HepG2 (cell line): ENCODE measurements around the gene OCSTAMP. TPM values are rescaled to one million over a fixed set of nuclear protein-coding genes. Genes with fewer than 3 reads are reported as not detected.

Source experiments
- ATAC-seq: fragments of 200-7000 bp; cut with Tn5 transposase; 3 replicates; pipeline ENCODE4 v1.9.1; 2020; ENCODE audit warnings: mild to moderate bottlenecking, moderate library complexity
- BruUV-seq: library from RNA; stranded (reverse); fragments of 400-500 nt; replicated peaks from 2 replicates; lab custom pipeline; 2021; lab: Mats Ljungman, UMichigan
- CTCF ChIA-PET: fragments of 300-600 bp; formaldehyde crosslinking; extraction: SDS; loops from one replicate; lab custom pipeline; 2021; ENCODE audit warnings: low total read pairs, inconsistent platforms, low intra/inter-chr PET ratio; lab: Yijun Ruan, JAX
- POLR2A ChIA-PET: fragments of 350-600 bp; sonication (Branson Sonifier 250); formaldehyde crosslinking; loops from one replicate; lab custom pipeline; 2020; ENCODE audit warnings: antibody characterized with exemption, inconsistent platforms; lab: Yijun Ruan, JAX
- DNase-seq: peaks from one replicate; pipeline ENCODE4 v3.0.0-alpha.2; 2015; ENCODE audit warnings: low spot score
- FAIRE-seq: peaks from 3 replicates; lab custom pipeline; 2011; peaks lifted over from hg19 to GRCh38; lab: Jason Lieb, UNC
- H2AFZ ChIP-seq: one replicate; pipeline ENCODE4 v1.6.1; 2011; ENCODE audit warnings: low read length, inconsistent platforms
- H3K27ac ChIP-seq: fragments of 300-600 bp; 3 replicates; pipeline ENCODE4 v1.8.0; 2011; ENCODE audit warnings: mixed run types, mild to moderate bottlenecking, mixed read lengths, low read length, inconsistent platforms; ENCODE audit not compliant: insufficient read depth; ENCODE audit errors: extremely low read length
- H3K27me3 ChIP-seq, 2 experiments: fragments of 200-600 bp in 1 of 2; 2 replicates in 1 of 2; 3 replicates in 1 of 2; pipeline versions ENCODE4 v1.6.0 to v1.8.0; 2011; ENCODE audit warnings: low read length in 2 of 2, mild to moderate bottlenecking in 2 of 2, moderate library complexity in 2 of 2, inconsistent platforms in 1 of 2; ENCODE audit not compliant: insufficient read depth in 2 of 2, control insufficient read depth in 1 of 2
- H3K36me3 ChIP-seq, 2 experiments: fragments of 200-600 bp in 1 of 2; replicated peaks in 1 of 2; 2 replicates in 1 of 2; 3 replicates in 1 of 2; pipeline versions ENCODE4 v1.5.1 to v1.8.0; 2011; ENCODE audit warnings: low read length in 2 of 2, inconsistent platforms in 1 of 2; ENCODE audit not compliant: insufficient read depth in 2 of 2, control insufficient read depth in 1 of 2
- H3K4me1 ChIP-seq: 2 replicates; pipeline ENCODE4 v1.5.1; 2012; ENCODE audit warnings: low read length, inconsistent platforms; ENCODE audit not compliant: insufficient read depth
- H3K4me2 ChIP-seq: 2 replicates; pipeline ENCODE4 v1.6.0; 2011; ENCODE audit warnings: low read depth, low read length, inconsistent platforms
- H3K4me3 ChIP-seq, 3 experiments: fragments of 200-600 bp in 1 of 3; sonication (generic), shearing (Covaris generic) in 1 of 3; replicated peaks in 1 of 3; 2 replicates each; pipeline ENCODE4 v1.5.1; 2011 to 2016; ENCODE audit warnings: low read length in 3 of 3, inconsistent platforms in 2 of 3, low read depth in 2 of 3, mild to moderate bottlenecking in 2 of 3, control low read depth in 1 of 3, mixed read lengths in 1 of 3; ENCODE audit not compliant: insufficient read depth in 1 of 3
- H3K79me2 ChIP-seq: one replicate; pipeline ENCODE4 v1.6.1; 2011; ENCODE audit warnings: low read length, inconsistent platforms; ENCODE audit not compliant: insufficient read depth
- H3K9ac ChIP-seq: 2 replicates; pipeline ENCODE4 v1.6.0; 2011; ENCODE audit warnings: mild to moderate bottlenecking, low read depth, low read length, inconsistent platforms; ENCODE audit not compliant: insufficient read depth
- H3K9me3 ChIP-seq: 2 replicates; pipeline ENCODE4 v1.5.1; 2012; ENCODE audit warnings: mild to moderate bottlenecking, low read length
- H4K20me1 ChIP-seq: 2 replicates; pipeline ENCODE4 v1.6.0; 2011; ENCODE audit warnings: inconsistent platforms, mild to moderate bottlenecking, low read length, moderate library complexity; ENCODE audit not compliant: insufficient read depth
- DNMT3B ChIP-seq: conservative IDR thresholded peaks from 2 replicates; pipeline ENCODE4 v1.6.1; 2016; ENCODE audit warnings: missing biosample characterization, control low read depth
- DZIP1 ChIP-seq: sonication (generic); formaldehyde crosslinking; IDR thresholded peaks from 2 replicates; pipeline ENCODE4 v1.5.0; 2020; ENCODE audit warnings: mild to moderate bottlenecking, missing genetic modification reagents
- HNF4G ChIP-seq, 2 experiments: sonication (generic) in 1 of 2; formaldehyde crosslinking in 1 of 2; IDR thresholded peaks; 2 replicates each; pipeline versions ENCODE4 v1.4.0 to v1.6.1; 2011 to 2020; ENCODE audit warnings: borderline replicate concordance in 2 of 2, low read depth in 2 of 2, mild to moderate bottlenecking in 2 of 2, low read length in 1 of 2, missing genetic modification reagents in 1 of 2, moderate library complexity in 1 of 2
- PCBP1 ChIP-seq: fragments of 200-400 bp; formaldehyde crosslinking; IDR thresholded peaks from 2 replicates; pipeline ENCODE4 v1.6.1; 2017; ENCODE audit warnings: mild to moderate bottlenecking, low read depth, low read length, borderline replicate concordance
- RAD21 ChIP-seq: fragments of 450-650 bp; formaldehyde crosslinking; IDR thresholded peaks from 2 replicates; pipeline ENCODE4 v1.5.0; 2020; ENCODE audit warnings: mild to moderate bottlenecking
- RNF2 ChIP-seq: fragments of 450-650 bp; conservative IDR thresholded peaks from 2 replicates; pipeline ENCODE4 v1.6.1; 2016; ENCODE audit warnings: low read depth
- RXRA ChIP-seq: sonication (generic); formaldehyde crosslinking; IDR thresholded peaks from 2 replicates; pipeline ENCODE4 v1.5.1; 2020; ENCODE audit warnings: missing genetic modification reagents
- ZBTB26 ChIP-seq: IDR thresholded peaks from 2 replicates; pipeline ENCODE4 v1.6.1; 2016; ENCODE audit warnings: missing compliant biosample characterization, missing genetic modification reagents, borderline replicate concordance
- ZNF350 ChIP-seq: sonication (generic); formaldehyde crosslinking; IDR thresholded peaks from 2 replicates; pipeline ENCODE4 v1.4.0; 2020; ENCODE audit warnings: mild to moderate bottlenecking, low read depth, missing genetic modification reagents, borderline replicate concordance
- ZNF383 ChIP-seq: sonication (generic); formaldehyde crosslinking; IDR thresholded peaks from 2 replicates; pipeline ENCODE4 v1.4.0; 2020; ENCODE audit warnings: missing genetic modification reagents, mild to moderate bottlenecking, borderline replicate concordance
- ZNF550 ChIP-seq: sonication (generic); formaldehyde crosslinking; IDR thresholded peaks from 2 replicates; pipeline ENCODE4 v1.4.0; 2020; ENCODE audit warnings: mild to moderate bottlenecking, missing genetic modification reagents, borderline replicate concordance
- ZNF552 ChIP-seq: sonication (generic); formaldehyde crosslinking; IDR thresholded peaks from 2 replicates; pipeline ENCODE4 v1.9.0; 2022; ENCODE audit warnings: missing genetic modification reagents, mild to moderate bottlenecking, borderline replicate concordance
- ZNF558 ChIP-seq: sonication (generic); formaldehyde crosslinking; IDR thresholded peaks from 2 replicates; pipeline ENCODE4 v1.9.0; 2022; ENCODE audit warnings: mild to moderate bottlenecking, missing genetic modification reagents, borderline replicate concordance
- ZNF704 ChIP-seq: sonication (generic); formaldehyde crosslinking; IDR thresholded peaks from 2 replicates; pipeline ENCODE4 v1.8.1; 2023; ENCODE audit warnings: mild to moderate bottlenecking, inconsistent platforms, moderate library complexity, missing genetic modification reagents, borderline replicate concordance
- ZNF777 ChIP-seq: sonication (generic); formaldehyde crosslinking; IDR thresholded peaks from 2 replicates; pipeline ENCODE4 v1.4.0; 2020; ENCODE audit warnings: missing genetic modification reagents
- WGBS: methylation state at CpG from one replicate; pipeline ENCODE4 v1.1.6; 2017; ENCODE audit warnings: low lambda C conversion rate; 5-methylcytosine and 5-hydroxymethylcytosine counted together
- in situ Hi-C: cut with HindIII; loops from 2 replicates; pipeline ENCODE4 v1.10.0; 2017; ENCODE audit warnings: low pct_unique_long_range_greater_than_20kb; ENCODE audit not compliant: extremely low pct_ligation_motif_present
- intact Hi-C: fragments of 100-400 bp; cut with micrococcal nuclease; formaldehyde crosslinking; loops from one replicate; pipeline ENCODE4 v1.10.0; 2022; ENCODE audit not compliant: unreplicated experiment
- polyA plus RNA-seq, 8 experiments: library from polyadenylated mRNA; depleted of rRNA in 3 of 8; stranded (reverse) in 7 of 8; unstranded in 1 of 8; fragments of >200 nt; fragmentation: Illumina TruSeq in 4 of 8; extraction: Trizol in 4 of 8; gene quantifications; 2 replicates each; pipeline versions ENCODE4 v1.2.1 to v1.2.3, GENCODE V29; 2011 to 2016; ENCODE audit warnings: low read depth in 4 of 8, missing spikeins in 1 of 8, mixed read lengths in 1 of 8; ENCODE audit not compliant: insufficient read depth in 1 of 8
- total RNA-seq, 5 experiments: library from RNA; depleted of rRNA; stranded (reverse); fragments of >200 nt; fragmentation: Illumina TruSeq; extraction: Trizol; gene quantifications; 2 replicates each; pipeline ENCODE4 v1.2.3, GENCODE V29; 2016; ENCODE audit warnings: low read depth in 1 of 5
- TF ChIP-seq, protein P1 (sequence below): sonication (generic); formaldehyde crosslinking; IDR thresholded peaks from 2 replicates; pipeline ENCODE4 v1.5.0; 2020; ENCODE audit warnings: mild to moderate bottlenecking, missing genetic modification reagents, moderate library complexity

The OCSTAMP gene
- total and polyA plus RNA-seq, 2 of the 13 experiments (the other 11 are each of a cell fraction or from before 2014, with no cell fraction given), result not detected

GRCh38 chr20:46559001-46559400 is 8.5 kb upstream of the OCSTAMP start:
- ChIA-PET CTCF (interaction anchor here (3.4 kb wide), 1 partner anchor 123 kb away, joined by 19 read pairs; no protein-coding TSS in a partner anchor), POLR2A (interaction anchor here (0.7 to 2.1 kb wide), 8 partner anchors 9 to 130 kb away, joined by 3 to 10 read pairs (median 4); partner anchors contain the start of gene TP53RK)
- Histone ChIP-seq H4K20me1 (no peaks in the 10 kb centered on the region), H3K27me3 (no peaks in the 10 kb centered on the region), H3K4me1 (peaks cover 75% of the 10 kb centered on the region), H3K9me3 (no peaks in the 10 kb centered on the region), H2AFZ (no peak overlapping the region), H3K4me2 (peak overlapping the region; percentile 29; the same call in 1 of the 2 replicates), H3K79me2 (no peaks in the 10 kb centered on the region), H3K27ac (no peak overlapping the region), H3K36me3 (no peaks in the 10 kb centered on the region; a peak in 1 of 5 replicates), H3K9ac (no peak overlapping the region), H3K4me3 (no peak overlapping the region)
- in situ Hi-C loops, result no loop called here
- FAIRE-seq (no peak), DNase-seq (no peak), ATAC-seq (no peak)
- intact Hi-C loops, result loop anchor here (1.0 to 5.0 kb wide), 4 partner anchors 37 to 140 kb away; partner anchors contain the start of gene SLC13A3
- no TSS peak for BruUV-seq
- 78% methylated on average over 3 of the region's 3 CpGs for WGBS
- TF ChIP-seq ZNF350 (CRISPR knock-in tag) (0 out of 2 replicates have a peak, but pooled peaks have one; percentile 17), ZNF704 (no peak), HNF4G (IDR thresholded peaks at IDR 0.05; ENCODE audit: borderline replicate concordance, low read depth, low read length) (no peak), HNF4G (CRISPR knock-in tag; IDR thresholded peaks at IDR 0.05; ENCODE audit: borderline replicate concordance, low read depth) (0 out of 2 replicates have a peak, but pooled peaks have one; percentile 9), ZBTB26 (CRISPR knock-in tag) (0 out of 2 replicates have a peak, but pooled peaks have one; percentile 6), RAD21 (CRISPR knock-in tag) (peak; percentile 30; the same call in 1 of the 2 replicates), ZNF777 (no peak), ZNF550 (CRISPR knock-in tag) (no peak), RNF2 (no peak), ZNF383 (CRISPR knock-in tag) (no peak), DNMT3B (CRISPR knock-in tag) (no peak), ZNF552 (CRISPR knock-in tag) (no peak), PCBP1 (no peak), RXRA (CRISPR knock-in tag) (0 out of 2 replicates have a peak, but pooled peaks have one; percentile 2), ZNF558 (CRISPR knock-in tag) (no peak), DZIP1 (CRISPR knock-in tag) (no peak)
- TF ChIP-seq, protein P1, sequence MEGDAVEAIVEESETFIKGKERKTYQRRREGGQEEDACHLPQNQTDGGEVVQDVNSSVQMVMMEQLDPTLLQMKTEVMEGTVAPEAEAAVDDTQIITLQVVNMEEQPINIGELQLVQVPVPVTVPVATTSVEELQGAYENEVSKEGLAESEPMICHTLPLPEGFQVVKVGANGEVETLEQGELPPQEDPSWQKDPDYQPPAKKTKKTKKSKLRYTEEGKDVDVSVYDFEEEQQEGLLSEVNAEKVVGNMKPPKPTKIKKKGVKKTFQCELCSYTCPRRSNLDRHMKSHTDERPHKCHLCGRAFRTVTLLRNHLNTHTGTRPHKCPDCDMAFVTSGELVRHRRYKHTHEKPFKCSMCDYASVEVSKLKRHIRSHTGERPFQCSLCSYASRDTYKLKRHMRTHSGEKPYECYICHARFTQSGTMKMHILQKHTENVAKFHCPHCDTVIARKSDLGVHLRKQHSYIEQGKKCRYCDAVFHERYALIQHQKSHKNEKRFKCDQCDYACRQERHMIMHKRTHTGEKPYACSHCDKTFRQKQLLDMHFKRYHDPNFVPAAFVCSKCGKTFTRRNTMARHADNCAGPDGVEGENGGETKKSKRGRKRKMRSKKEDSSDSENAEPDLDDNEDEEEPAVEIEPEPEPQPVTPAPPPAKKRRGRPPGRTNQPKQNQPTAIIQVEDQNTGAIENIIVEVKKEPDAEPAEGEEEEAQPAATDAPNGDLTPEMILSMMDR, result 0 out of 2 replicates have a peak, but pooled peaks have one; percentile 1
